ENCODE results near the gene IGF2BP1.
"Not testable (repeated sequence)": the region's sequence is repeated elsewhere in the genome, so short reads cannot be mapped to it uniquely, and the experiment has no call there.

The IGF2BP1 gene

DNA sequence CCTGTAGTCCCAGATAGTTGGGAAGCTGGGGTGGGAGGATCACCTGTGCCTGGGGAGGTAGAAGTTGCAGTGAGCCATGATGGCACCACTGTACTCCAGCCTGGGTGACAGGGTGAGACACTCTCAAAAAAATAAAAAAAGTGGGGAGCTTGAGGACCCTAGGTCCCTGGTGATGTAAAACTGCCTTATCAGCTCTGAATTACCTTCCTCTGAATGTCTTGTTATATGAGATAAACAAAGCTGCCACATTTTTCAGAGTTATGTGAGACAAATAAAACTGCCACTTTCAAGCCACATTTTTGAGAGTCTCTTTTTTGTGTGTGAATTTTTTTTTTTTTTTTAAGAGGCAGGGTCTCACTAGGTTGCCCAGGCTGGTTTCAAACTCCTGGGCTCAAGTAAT lies 103.4 kb downstream of the IGF2BP1 start:
- no peak for DNase-seq (ENCODE audit: low read depth)
- TF ChIP-seq, protein P1, sequence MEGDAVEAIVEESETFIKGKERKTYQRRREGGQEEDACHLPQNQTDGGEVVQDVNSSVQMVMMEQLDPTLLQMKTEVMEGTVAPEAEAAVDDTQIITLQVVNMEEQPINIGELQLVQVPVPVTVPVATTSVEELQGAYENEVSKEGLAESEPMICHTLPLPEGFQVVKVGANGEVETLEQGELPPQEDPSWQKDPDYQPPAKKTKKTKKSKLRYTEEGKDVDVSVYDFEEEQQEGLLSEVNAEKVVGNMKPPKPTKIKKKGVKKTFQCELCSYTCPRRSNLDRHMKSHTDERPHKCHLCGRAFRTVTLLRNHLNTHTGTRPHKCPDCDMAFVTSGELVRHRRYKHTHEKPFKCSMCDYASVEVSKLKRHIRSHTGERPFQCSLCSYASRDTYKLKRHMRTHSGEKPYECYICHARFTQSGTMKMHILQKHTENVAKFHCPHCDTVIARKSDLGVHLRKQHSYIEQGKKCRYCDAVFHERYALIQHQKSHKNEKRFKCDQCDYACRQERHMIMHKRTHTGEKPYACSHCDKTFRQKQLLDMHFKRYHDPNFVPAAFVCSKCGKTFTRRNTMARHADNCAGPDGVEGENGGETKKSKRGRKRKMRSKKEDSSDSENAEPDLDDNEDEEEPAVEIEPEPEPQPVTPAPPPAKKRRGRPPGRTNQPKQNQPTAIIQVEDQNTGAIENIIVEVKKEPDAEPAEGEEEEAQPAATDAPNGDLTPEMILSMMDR (IDR thresholded peaks at IDR 0.05; ENCODE audit: insufficient read depth, low read depth, low read length, missing control alignments) = no peak

DNA sequence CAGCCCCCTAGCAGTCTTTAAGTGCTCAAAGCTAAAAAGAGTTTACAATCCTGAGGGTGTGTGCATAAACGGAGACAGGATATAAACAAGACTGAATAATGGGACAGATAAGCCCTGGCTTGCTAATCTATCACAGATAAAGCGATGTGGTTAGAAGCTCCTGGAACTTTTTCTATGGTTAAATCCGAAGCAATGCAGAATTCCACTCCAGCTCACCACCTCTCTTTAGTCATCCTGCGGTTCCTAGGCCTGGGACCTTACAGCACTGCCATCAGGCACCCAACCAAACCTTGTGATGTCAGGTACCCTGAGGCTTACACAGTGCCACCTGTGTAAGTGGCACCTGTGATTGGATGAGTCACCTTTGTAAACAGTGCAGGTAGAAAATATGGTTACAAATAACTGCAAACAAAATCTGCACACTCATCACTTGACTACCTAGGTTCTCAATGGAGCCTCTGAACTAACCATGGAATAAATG lies 103.9 kb downstream of the IGF2BP1 start:
- TF ChIP-seq, protein P1 (IDR thresholded peaks at IDR 0.05; ENCODE audit: insufficient read depth, low read depth, low read length, missing control alignments) = no peak
- no peak overlapping the region for H3K4me3 ChIP-seq (ENCODE audit: low read length)
- DNase-seq (ENCODE audit: low read depth) = peak; percentile 94

More for the DNA sequence above, 103.4 kb downstream of the IGF2BP1 start:
- no peak overlapping the region for H3K4me3 ChIP-seq (ENCODE audit: low read length)

DNA sequence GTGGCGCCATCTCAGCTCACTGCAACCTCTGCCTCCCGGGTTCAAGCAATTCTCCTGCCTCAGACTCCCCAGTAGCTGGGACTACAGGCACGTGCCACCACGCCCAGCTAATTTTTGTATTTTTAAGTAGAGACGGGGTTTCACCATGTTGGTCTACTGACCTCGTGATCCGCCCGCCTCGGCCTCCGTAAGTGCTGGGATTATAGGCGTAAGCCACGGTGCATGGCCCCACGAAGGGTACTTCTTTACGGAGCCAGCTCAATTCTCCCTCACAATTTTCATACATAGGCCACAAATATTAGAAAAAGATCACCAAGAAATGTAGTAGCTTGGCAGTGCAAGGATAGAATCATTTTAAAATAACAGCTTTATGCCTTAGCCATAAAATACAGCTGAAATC lies 106.2 kb downstream of the IGF2BP1 start:
- H3K4me3 ChIP-seq (ENCODE audit: low read length); DNase-seq (ENCODE audit: low read depth): not testable (repeated sequence)

DNA sequence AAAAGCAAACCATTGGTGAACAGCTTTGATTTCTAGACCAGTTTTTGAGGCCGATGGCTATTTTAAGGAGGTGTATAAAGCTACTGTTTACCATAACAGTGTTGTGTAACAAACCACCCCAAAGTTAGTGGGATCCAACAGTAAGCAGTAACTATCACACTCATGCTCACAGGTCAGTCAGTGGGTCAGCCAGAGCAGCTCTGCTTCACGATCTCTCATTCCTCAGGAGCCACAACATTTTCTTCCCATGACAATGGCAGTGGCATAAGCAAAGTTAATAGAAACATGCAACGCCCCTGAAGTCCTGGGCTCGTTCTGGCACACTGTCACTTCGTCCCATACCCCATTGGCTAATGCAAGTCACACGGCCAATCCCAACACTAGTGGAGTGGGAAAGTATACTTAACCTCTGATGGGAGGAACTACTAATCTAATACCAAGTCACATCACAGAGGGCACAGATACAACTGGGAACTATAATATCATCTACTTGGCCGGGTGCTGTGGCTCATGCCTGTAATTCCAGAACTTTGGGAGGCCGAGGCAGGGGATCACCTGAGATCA lies 107.4 kb downstream of the IGF2BP1 start:
- TF ChIP-seq, protein P1 (IDR thresholded peaks at IDR 0.05; ENCODE audit: insufficient read depth, low read depth, low read length, missing control alignments) = no peak
- H3K4me3 ChIP-seq (ENCODE audit: low read length) = no peak overlapping the region
- DNase-seq (ENCODE audit: low read depth) = no peak
